Measurements from ENCODE around the gene GAMT. TPM values are rescaled to one million over a fixed set of nuclear protein-coding genes. Genes with fewer than 3 reads are reported as not detected.

GAMT gene
- total and polyA plus RNA-seq, 2 experiments from 2014 or later, result 21.5 to 36.9 TPM

GRCh38 chr19:1429750-1430149, 28.4 kb upstream of the GAMT start:
- DNase-seq (ENCODE audit: low spot score), result no peak
- no peak overlapping the region for H3K4me3 Mint-ChIP-seq
- H3K4me1 Mint-ChIP-seq, result peaks cover 3% of the 10 kb centered on the region; the same call in 1 of the 3 replicates
- Histone ChIP-seq H2AFZ (no peak overlapping the region), H3K79me2 (replicated peaks; ENCODE audit: insufficient read depth) (peaks cover 38% of the 10 kb centered on the region), H3K36me3 (ENCODE audit: insufficient read depth) (peaks cover 38% of the 10 kb centered on the region), H4K20me1 (replicated peaks; ENCODE audit: insufficient read depth) (peaks cover 26% of the 10 kb centered on the region), H3K4me2 (no peak overlapping the region), H3K4me1 (ENCODE audit: insufficient read depth) (no peaks in the 10 kb centered on the region), H3K9me2 (ENCODE audit: insufficient read depth) (no peaks in the 10 kb centered on the region), H3F3A (replicated peaks; ENCODE audit: low read depth) (peaks cover 48% of the 10 kb centered on the region), H3K4me3 (no peak overlapping the region), H3K27ac (ENCODE audit: low read depth) (no peak overlapping the region), H3K27me3 (ENCODE audit: insufficient read depth) (no peaks in the 10 kb centered on the region)
- no peak for ATAC-seq
- no peaks in the 10 kb centered on the region for H3K9me3 Mint-ChIP-seq
- peaks cover 3% of the 10 kb centered on the region for H3K27me3 Mint-ChIP-seq (ENCODE audit: insufficient read depth, low read depth, poor library complexity)
- H3K36me3 Mint-ChIP-seq (ENCODE audit: low read depth), result peaks cover 60% of the 10 kb centered on the region
- H3K27ac Mint-ChIP-seq, result peak overlapping the region; percentile 77; the same call in 1 of the 2 replicates
- TF ChIP-seq EZH2 (IDR thresholded peaks at IDR 0.05; ENCODE audit: low read depth, unreplicated experiment) (no peak), CREB1 (CRISPR knock-in tag; IDR thresholded peaks at IDR 0.05; ENCODE audit: low read depth) (no peak), ETS1 (IDR thresholded peaks at IDR 0.05) (no peak), ZNF462 (CRISPR knock-in tag; IDR thresholded peaks at IDR 0.05) (no peak), POLR2AphosphoS5 (IDR thresholded peaks at IDR 0.05; ENCODE audit: low read depth) (0 out of 2 replicates have a peak, but pooled peaks have one; percentile 13), JUNB (IDR thresholded peaks at IDR 0.05; ENCODE audit: unreplicated experiment) (no peak), ZNF331 (CRISPR knock-in tag; IDR thresholded peaks at IDR 0.05; ENCODE audit: low read depth) (no peak)

Measured in GM23338 (cell line).